Gastrocnemius medialis (tissue), 4 donors: ENCODE measurements around the gene SLC25A47.

Experiments used
- POLR2A ChIP-seq, 2 donors: fragments of 450-650 bp; IDR thresholded peaks; one replicate each; pipeline ENCODE4 v1.6.1; 2017; ENCODE audit warnings: antibody characterized with exemption in 2 of 2, mild to moderate bottlenecking in 2 of 2, moderate library complexity in 2 of 2
- TF ChIP-seq, protein P1 (sequence below), 5 experiments: fragments of 450-650 bp in 3 of 5; fragments of 200-600 bp in 2 of 5; sonication (generic) in 2 of 5; IDR thresholded peaks in 4 of 5; conservative IDR thresholded peaks in 1 of 5; 1 replicate in 4 of 5; 2 replicates in 1 of 5; pipeline ENCODE4 v1.5.1; 2016 to 2019; ENCODE audit warnings: antibody characterized with exemption in 5 of 5, mild to moderate bottlenecking in 3 of 5, moderate library complexity in 3 of 5

DNA sequence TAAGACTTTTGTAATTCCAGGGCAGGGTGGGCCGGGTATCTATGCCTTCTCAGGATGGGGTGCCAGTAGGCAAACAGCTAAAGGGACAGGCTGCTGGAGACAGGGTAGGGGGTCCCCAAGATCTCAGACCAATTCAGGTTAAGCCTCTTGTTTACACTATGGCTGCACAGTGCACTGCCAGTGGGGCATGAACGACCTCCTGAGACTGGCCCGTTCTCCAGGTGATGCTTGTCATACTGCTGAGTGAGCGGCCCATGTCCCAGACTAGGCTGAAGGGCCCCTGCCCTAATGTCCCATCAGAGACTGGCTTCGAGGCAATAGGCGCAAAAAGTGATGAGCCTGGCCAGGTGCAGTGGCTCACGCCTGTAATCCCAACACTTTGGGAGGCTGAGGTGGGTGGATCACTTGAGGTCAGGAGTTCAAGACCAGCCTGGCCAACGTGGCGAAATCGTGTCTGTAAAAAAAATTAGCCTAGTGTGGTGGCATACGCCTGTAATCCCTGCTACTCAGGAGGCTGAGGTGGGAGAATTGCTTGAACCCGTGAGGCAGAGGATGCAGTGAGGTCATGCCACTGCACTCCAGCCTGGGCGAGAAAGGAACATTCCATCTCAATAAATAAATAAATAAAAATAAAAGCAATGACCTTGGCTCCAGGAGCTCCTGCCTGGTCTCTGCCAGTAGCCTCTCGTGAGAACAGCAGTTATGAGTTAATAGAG lies 29.5 kb upstream of the SLC25A47 start:
- TF ChIP-seq, protein P1, sequence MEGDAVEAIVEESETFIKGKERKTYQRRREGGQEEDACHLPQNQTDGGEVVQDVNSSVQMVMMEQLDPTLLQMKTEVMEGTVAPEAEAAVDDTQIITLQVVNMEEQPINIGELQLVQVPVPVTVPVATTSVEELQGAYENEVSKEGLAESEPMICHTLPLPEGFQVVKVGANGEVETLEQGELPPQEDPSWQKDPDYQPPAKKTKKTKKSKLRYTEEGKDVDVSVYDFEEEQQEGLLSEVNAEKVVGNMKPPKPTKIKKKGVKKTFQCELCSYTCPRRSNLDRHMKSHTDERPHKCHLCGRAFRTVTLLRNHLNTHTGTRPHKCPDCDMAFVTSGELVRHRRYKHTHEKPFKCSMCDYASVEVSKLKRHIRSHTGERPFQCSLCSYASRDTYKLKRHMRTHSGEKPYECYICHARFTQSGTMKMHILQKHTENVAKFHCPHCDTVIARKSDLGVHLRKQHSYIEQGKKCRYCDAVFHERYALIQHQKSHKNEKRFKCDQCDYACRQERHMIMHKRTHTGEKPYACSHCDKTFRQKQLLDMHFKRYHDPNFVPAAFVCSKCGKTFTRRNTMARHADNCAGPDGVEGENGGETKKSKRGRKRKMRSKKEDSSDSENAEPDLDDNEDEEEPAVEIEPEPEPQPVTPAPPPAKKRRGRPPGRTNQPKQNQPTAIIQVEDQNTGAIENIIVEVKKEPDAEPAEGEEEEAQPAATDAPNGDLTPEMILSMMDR (IDR thresholded peaks at IDR 0.05 in 4 of 5, conservative IDR thresholded peaks at IDR 0.05 in 1 of 5): no peak
- no peak for TF ChIP-seq POLR2A (IDR thresholded peaks at IDR 0.05)
